Esophagus (tissue), 2 donors: ENCODE measurements around the gene F13A1. TPM values are rescaled to one million over a fixed set of nuclear protein-coding genes. Genes with fewer than 3 reads are reported as not detected.

Source experiments
- H3K27ac ChIP-seq, 2 donors: one replicate each; pipeline ENCODE4 v1.5.1; 2013; ENCODE audit warnings: low read depth in 2 of 2, mild to moderate bottlenecking in 2 of 2, inconsistent platforms in 1 of 2, low read length in 1 of 2, moderate library complexity in 1 of 2
- H3K27me3 ChIP-seq, 2 donors: one replicate each; pipeline ENCODE4 v1.6.1; 2013; ENCODE audit warnings: low read length in 2 of 2, control low read depth in 1 of 2, mild to moderate bottlenecking in 1 of 2; ENCODE audit not compliant: insufficient read depth in 2 of 2, control insufficient read depth in 1 of 2
- H3K36me3 ChIP-seq, 2 donors: one replicate each; pipeline ENCODE4 v1.6.1; 2013; ENCODE audit warnings: low read length in 1 of 2; ENCODE audit not compliant: control insufficient read depth in 2 of 2, insufficient read depth in 2 of 2
- H3K4me1 ChIP-seq, 2 donors: one replicate each; pipeline ENCODE4 v1.6.1; 2013; ENCODE audit warnings: low read length in 1 of 2; ENCODE audit not compliant: control insufficient read depth in 2 of 2, insufficient read depth in 2 of 2
- H3K4me3 ChIP-seq, 2 donors: one replicate each; pipeline ENCODE4 v1.5.1; 2013; ENCODE audit warnings: low read length in 2 of 2, mild to moderate bottlenecking in 2 of 2, low read depth in 1 of 2, moderate library complexity in 1 of 2
- H3K9me3 ChIP-seq, 2 donors: one replicate each; pipeline ENCODE4 v1.6.1; 2013; ENCODE audit warnings: mild to moderate bottlenecking in 2 of 2, low read depth in 1 of 2, low read length in 1 of 2, moderate library complexity in 1 of 2; ENCODE audit not compliant: control insufficient read depth in 2 of 2, insufficient read depth in 1 of 2
- WGBS, 2 donors: extraction: QIAGEN DNeasy Blood & Tissue Kit; methylation state at CpG; one replicate each; pipeline ENCODE4 v1.1.7; 2013; 5-methylcytosine and 5-hydroxymethylcytosine counted together
- polyA plus RNA-seq, 2 donors: library from polyadenylated mRNA; stranded (reverse); fragments of 200-250 nt; gene quantifications; one replicate each; pipeline ENCODE4 v1.2.3, GENCODE V29; 2013
- donor health status: healthy with polysubstance abuse.
- donor health status: Bipolar disorder and iron deficiency.

The F13A1 gene
- polyA plus RNA-seq, 2 donors, result 4.1 to 4.5 TPM

- WGBS, 2 donors, result 31 to 37% methylated on average over 6 of the region's 6 CpGs
- H3K9me3 ChIP-seq, result no peaks in the 10 kb centered on the region
- no peak overlapping the region for H3K4me3 ChIP-seq
- H3K27ac ChIP-seq, result no peak overlapping the region
- H3K27me3 ChIP-seq, result no peaks in the 10 kb centered on the region
- H3K36me3 ChIP-seq, result no peaks in the 10 kb centered on the region
- H3K4me1 ChIP-seq, result no peaks in the 10 kb centered on the region
Observed at GRCh38 chr6:6152060-6152459, 168.4 kb downstream of the F13A1 start.

GRCh38 chr6:6148192-6148815 is 172.2 kb downstream of the F13A1 start:
- H3K27ac ChIP-seq, result no peak overlapping the region
- WGBS, 2 donors, result 77 to 78% methylated on average over 7 of the region's 7 CpGs
- no peaks in the 10 kb centered on the region for H3K4me1 ChIP-seq

GRCh38 chr6:6131492-6132109 is 188.9 kb downstream of the F13A1 start:
- no peaks in the 10 kb centered on the region for H3K9me3 ChIP-seq
- H3K27ac ChIP-seq, result no peak overlapping the region
- 46 to 63% methylated on average over 4 of the region's 4 CpGs for WGBS, 2 donors
- no peaks in the 10 kb centered on the region for H3K27me3 ChIP-seq
- no peak overlapping the region for H3K4me3 ChIP-seq
- H3K4me1 ChIP-seq, result no peaks in the 10 kb centered on the region
- no peaks in the 10 kb centered on the region for H3K36me3 ChIP-seq

More at GRCh38 chr6:6148192-6148815, 172.2 kb downstream of the F13A1 start:
- no peaks in the 10 kb centered on the region for H3K9me3 ChIP-seq
- H3K4me3 ChIP-seq, result no peak overlapping the region
- no peaks in the 10 kb centered on the region for H3K36me3 ChIP-seq
- H3K27me3 ChIP-seq, result no peaks in the 10 kb centered on the region

- Histone ChIP-seq H3K27ac (no peak overlapping the region), H3K4me1 (no peaks in the 10 kb centered on the region), H3K27me3 (no peaks in the 10 kb centered on the region), H3K9me3 (peaks cover 6 to 19% of the 10 kb centered on the region in 2 donors), H3K4me3 (no peak overlapping the region), H3K36me3 (no peaks in the 10 kb centered on the region)
- WGBS, 2 donors, result 77 to 81% methylated on average over 3 of the region's 3 CpGs
Observed at GRCh38 chr6:6125495-6125894, 195.0 kb downstream of the F13A1 start.

- Histone ChIP-seq H3K27me3 (no peaks in the 10 kb centered on the region), H3K4me3 (no peak overlapping the region), H3K9me3 (peaks cover 7 to 19% of the 10 kb centered on the region in 2 donors), H3K4me1 (no peaks in the 10 kb centered on the region), H3K27ac (no peak overlapping the region), H3K36me3 (no peaks in the 10 kb centered on the region)
- 55 to 59% methylated on average over 3 of the region's 3 CpGs for WGBS, 2 donors
Observed at GRCh38 chr6:6123803-6124202, 196.7 kb downstream of the F13A1 start.

GRCh38 chr6:6121943-6122342 is 198.5 kb downstream of the F13A1 start:
- no peaks in the 10 kb centered on the region for H3K27me3 ChIP-seq
- H3K9me3 ChIP-seq, result peaks cover 7 to 19% of the 10 kb centered on the region in 2 donors
- no peak overlapping the region for H3K4me3 ChIP-seq
- H3K36me3 ChIP-seq, result no peaks in the 10 kb centered on the region
- H3K27ac ChIP-seq, result no peak overlapping the region
- H3K4me1 ChIP-seq, result no peaks in the 10 kb centered on the region
- WGBS, 2 donors, result 92 to 100% methylated on average over 1 of the region's 1 CpG

GRCh38 chr6:6105472-6106036 is 214.9 kb downstream of the F13A1 start:
- Histone ChIP-seq H3K36me3 (no peaks in the 10 kb centered on the region), H3K9me3 (no peaks in the 10 kb centered on the region), H3K4me1 (no peaks in the 10 kb centered on the region)

More at GRCh38 chr6:6105472-6106036, 214.9 kb downstream of the F13A1 start:
- H3K4me3 ChIP-seq, result no peak overlapping the region
- no peaks in the 10 kb centered on the region for H3K27me3 ChIP-seq
- H3K27ac ChIP-seq, result no peak overlapping the region
